IMR-90 (cell line): ENCODE results near the gene DYRK1B. TPM values are rescaled to one million over a fixed set of nuclear protein-coding genes. Genes with fewer than 3 reads are reported as not detected.
A peak's percentile ranks its signal among the peaks of the same experiment; 100 is the strongest.

ENCODE experiments used
- ATAC-seq: fragments of 200-7000 bp; cut with Tn5 transposase; 2 replicates; pipeline ENCODE4 v1.9.1; 2020; ENCODE audit warnings: low read depth, mild to moderate bottlenecking, moderate library complexity
- BruUV-seq: library from RNA; stranded (reverse); fragments of 400-500 nt; replicated peaks from 2 replicates; lab custom pipeline; 2021; lab: Mats Ljungman, UMichigan
- CTCF ChIA-PET: fragments of 300-600 bp; formaldehyde crosslinking; extraction: SDS; loops from one replicate; lab custom pipeline; 2021; ENCODE audit warnings: antibody characterized with exemption; lab: Yijun Ruan, JAX
- POLR2A ChIA-PET: fragments of 300-600 bp; sonication (Branson Sonifier 250); formaldehyde crosslinking; loops from one replicate; lab custom pipeline; 2022; ENCODE audit warnings: antibody characterized with exemption; ENCODE audit not compliant: unreplicated experiment; lab: Charles Lee
- DNase-seq: peaks from one replicate; pipeline ENCODE4 v3.0.0; 2013
- H2AFZ ChIP-seq: replicated peaks from 2 replicates; pipeline ENCODE3; 2013; ENCODE audit warnings: low read length, mild to moderate bottlenecking; ENCODE audit not compliant: poor library complexity
- H2AK5ac ChIP-seq: 2 replicates; pipeline ENCODE4 v1.6.1; 2013; ENCODE audit warnings: low read depth, low read length, inconsistent platforms
- H2AK9ac ChIP-seq: replicated peaks from 2 replicates; pipeline ENCODE3; 2013; ENCODE audit warnings: mild to moderate bottlenecking, low read depth, low read length, moderate library complexity; ENCODE audit not compliant: poor library complexity
- H2BK120ac ChIP-seq: 2 replicates; pipeline ENCODE4 v1.6.1; 2013; ENCODE audit warnings: low read depth, low read length, inconsistent platforms
- H2BK15ac ChIP-seq: 3 replicates; pipeline ENCODE4 v1.6.1; 2013; ENCODE audit warnings: low read depth, low read length, inconsistent platforms
- H2BK20ac ChIP-seq: 2 replicates; pipeline ENCODE4 v1.6.1; 2013; ENCODE audit warnings: low read depth, mild to moderate bottlenecking, inconsistent platforms, low read length, moderate library complexity
- H2BK5ac ChIP-seq: 2 replicates; pipeline ENCODE4 v1.6.1; 2013; ENCODE audit warnings: mild to moderate bottlenecking, low read depth, low read length, inconsistent platforms; ENCODE audit not compliant: poor library complexity, severe bottlenecking
- H3K14ac ChIP-seq: replicated peaks from 2 replicates; pipeline ENCODE4 v1.6.1; 2013; ENCODE audit warnings: low read depth, low read length, inconsistent platforms
- H3K18ac ChIP-seq: 2 replicates; pipeline ENCODE4 v1.6.1; 2013; ENCODE audit warnings: low read depth, low read length, control low read depth
- H3K23ac ChIP-seq: 2 replicates; pipeline ENCODE4 v1.6.1; 2013; ENCODE audit warnings: low read depth, low read length, inconsistent platforms
- H3K27ac ChIP-seq: 2 replicates; pipeline ENCODE4 v1.5.1; 2013; ENCODE audit warnings: mild to moderate bottlenecking, control low read depth, low read length; ENCODE audit not compliant: insufficient read depth
- H3K27me3 ChIP-seq: 2 replicates; pipeline ENCODE4 v1.6.1; 2013; ENCODE audit warnings: low read length; ENCODE audit not compliant: control insufficient read depth, insufficient read depth
- H3K36me3 ChIP-seq: 2 replicates; pipeline ENCODE4 v1.6.1; 2013; ENCODE audit warnings: low read length, mixed read lengths; ENCODE audit not compliant: control insufficient read depth, insufficient read depth
- H3K4ac ChIP-seq: 2 replicates; pipeline ENCODE4 v1.6.1; 2013; ENCODE audit warnings: low read depth, low read length, inconsistent platforms
- H3K4me1 ChIP-seq: 2 replicates; pipeline ENCODE4 v1.6.1; 2013; ENCODE audit warnings: low read length, mixed read lengths; ENCODE audit not compliant: control insufficient read depth, insufficient read depth
- H3K4me2 ChIP-seq: 2 replicates; pipeline ENCODE4 v1.6.1; 2013; ENCODE audit warnings: low read depth, mild to moderate bottlenecking, control low read depth, low read length, moderate library complexity
- H3K4me3 ChIP-seq: 2 replicates; pipeline ENCODE4 v1.5.1; 2013; ENCODE audit warnings: low read depth, mild to moderate bottlenecking, control low read depth, low read length, moderate library complexity; ENCODE audit not compliant: insufficient read depth
- H3K56ac ChIP-seq: 2 replicates; pipeline ENCODE4 v1.6.1; 2013; ENCODE audit warnings: low read length, inconsistent platforms; ENCODE audit not compliant: insufficient read depth; ENCODE audit errors: extremely low read depth
- H3K79me1 ChIP-seq, 2 experiments: 2 replicates each; pipeline ENCODE4 v1.6.1; 2013; ENCODE audit warnings: low read length in 2 of 2, inconsistent platforms in 1 of 2, low read depth in 1 of 2
- H3K9ac ChIP-seq: 2 replicates; pipeline ENCODE4 v1.6.1; 2013; ENCODE audit warnings: low read depth, low read length, control low read depth
- H3K9me1 ChIP-seq: 2 replicates; pipeline ENCODE4 v1.6.1; 2013; ENCODE audit warnings: low read length, inconsistent platforms; ENCODE audit not compliant: insufficient read depth
- H3K9me3 ChIP-seq: 2 replicates; pipeline ENCODE4 v1.6.1; 2013; ENCODE audit warnings: low read length; ENCODE audit not compliant: control insufficient read depth, insufficient read depth
- H4K20me1 ChIP-seq: 2 replicates; pipeline ENCODE4 v1.6.1; 2013; ENCODE audit warnings: low read length, inconsistent platforms; ENCODE audit not compliant: insufficient read depth
- H4K5ac ChIP-seq: 2 replicates; pipeline ENCODE4 v1.6.1; 2013; ENCODE audit warnings: mild to moderate bottlenecking, low read depth, low read length, control low read depth
- H4K8ac ChIP-seq, 2 experiments: 2 replicates each; pipeline ENCODE4 v1.6.1; 2013; ENCODE audit warnings: low read depth in 2 of 2, low read length in 2 of 2, control low read depth in 1 of 2, inconsistent platforms in 1 of 2
- H4K91ac ChIP-seq: 2 replicates; pipeline ENCODE4 v1.6.1; 2013; ENCODE audit warnings: low read depth, low read length, inconsistent platforms; ENCODE audit not compliant: insufficient read depth
- WGBS, 2 experiments: methylation state at CpG; one replicate each; pipeline versions ENCODE4 v1.1.5 to v1.1.7; 2013; ENCODE audit warnings: missing lambda C conversion rate in 2 of 2; ENCODE audit not compliant: insufficient read length in 1 of 2; ENCODE audit errors: extremely low coverage in 2 of 2; 5-methylcytosine and 5-hydroxymethylcytosine counted together
- dilution Hi-C: fragments of 300-500 bp; cut with HindIII; formaldehyde crosslinking; loops from one replicate; pipeline ENCODE4 v1.14.3; 2018; ENCODE audit warnings: low sequenced_read_pairs; ENCODE audit not compliant: unreplicated experiment
- in situ Hi-C: fragments of 300-500 bp; cut with MboI; formaldehyde crosslinking; loops from 3 replicates; pipeline ENCODE4 v1.14.3; 2019; ENCODE audit warnings: low sequenced_read_pairs, inconsistent platforms, mixed read lengths
- intact Hi-C: fragments of 100-400 bp; cut with micrococcal nuclease; formaldehyde crosslinking; loops from 2 replicates; pipeline ENCODE4 v1.10.0; 2022
- polyA plus RNA-seq, 3 experiments: library from polyadenylated mRNA; depleted of rRNA; stranded (reverse); fragments of >200 nt; gene quantifications; 2 replicates each; pipeline ENCODE4 v1.2.3, GENCODE V29; 2012; ENCODE audit warnings: low replicate concordance in 1 of 3
- total RNA-seq: library from RNA; depleted of rRNA; stranded (reverse); fragments of >200 nt; gene quantifications from 2 replicates; pipeline ENCODE4 v1.2.3, GENCODE V29; 2012
- TF ChIP-seq, protein P1 (sequence below): conservative IDR thresholded peaks from 2 replicates; pipeline ENCODE4 v1.5.1; 2012; ENCODE audit warnings: mild to moderate bottlenecking, low read depth, low read length, improper control_type of control experiment
- TF ChIP-seq, protein P2 (sequence below): fragments of 150-350 bp; IDR thresholded peaks from 2 replicates; pipeline ENCODE4 v1.6.1; 2016; ENCODE audit warnings: low read depth, mild to moderate bottlenecking, low read length, moderate library complexity, borderline replicate concordance

The DYRK1B gene
- total and polyA plus RNA-seq, 2 of the 4 experiments (the other 2 are of a cell fraction): 2.7 to 11.4 TPM

DNA sequence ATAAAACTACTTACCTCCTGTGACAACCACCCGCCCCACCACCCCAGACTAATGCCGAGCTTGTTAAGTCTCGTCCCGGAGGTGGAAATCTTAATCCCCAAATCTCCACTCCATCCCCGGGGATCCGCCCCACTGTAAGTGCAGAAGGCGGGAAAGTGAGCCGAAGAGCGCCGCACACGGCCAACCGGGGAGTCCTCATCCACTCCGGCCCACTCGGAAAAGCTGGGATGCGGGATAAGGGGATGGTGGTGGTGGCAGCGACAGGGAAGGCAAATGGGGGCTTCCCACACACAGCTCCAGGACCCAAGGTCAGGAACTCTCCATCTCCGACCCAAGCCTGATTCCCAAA lies 11.6 kb upstream of the DYRK1B start:
- TF ChIP-seq, protein P1, sequence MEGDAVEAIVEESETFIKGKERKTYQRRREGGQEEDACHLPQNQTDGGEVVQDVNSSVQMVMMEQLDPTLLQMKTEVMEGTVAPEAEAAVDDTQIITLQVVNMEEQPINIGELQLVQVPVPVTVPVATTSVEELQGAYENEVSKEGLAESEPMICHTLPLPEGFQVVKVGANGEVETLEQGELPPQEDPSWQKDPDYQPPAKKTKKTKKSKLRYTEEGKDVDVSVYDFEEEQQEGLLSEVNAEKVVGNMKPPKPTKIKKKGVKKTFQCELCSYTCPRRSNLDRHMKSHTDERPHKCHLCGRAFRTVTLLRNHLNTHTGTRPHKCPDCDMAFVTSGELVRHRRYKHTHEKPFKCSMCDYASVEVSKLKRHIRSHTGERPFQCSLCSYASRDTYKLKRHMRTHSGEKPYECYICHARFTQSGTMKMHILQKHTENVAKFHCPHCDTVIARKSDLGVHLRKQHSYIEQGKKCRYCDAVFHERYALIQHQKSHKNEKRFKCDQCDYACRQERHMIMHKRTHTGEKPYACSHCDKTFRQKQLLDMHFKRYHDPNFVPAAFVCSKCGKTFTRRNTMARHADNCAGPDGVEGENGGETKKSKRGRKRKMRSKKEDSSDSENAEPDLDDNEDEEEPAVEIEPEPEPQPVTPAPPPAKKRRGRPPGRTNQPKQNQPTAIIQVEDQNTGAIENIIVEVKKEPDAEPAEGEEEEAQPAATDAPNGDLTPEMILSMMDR: 0 out of 2 replicates have a peak, but pooled peaks have one; percentile 20
- TF ChIP-seq, protein P2, sequence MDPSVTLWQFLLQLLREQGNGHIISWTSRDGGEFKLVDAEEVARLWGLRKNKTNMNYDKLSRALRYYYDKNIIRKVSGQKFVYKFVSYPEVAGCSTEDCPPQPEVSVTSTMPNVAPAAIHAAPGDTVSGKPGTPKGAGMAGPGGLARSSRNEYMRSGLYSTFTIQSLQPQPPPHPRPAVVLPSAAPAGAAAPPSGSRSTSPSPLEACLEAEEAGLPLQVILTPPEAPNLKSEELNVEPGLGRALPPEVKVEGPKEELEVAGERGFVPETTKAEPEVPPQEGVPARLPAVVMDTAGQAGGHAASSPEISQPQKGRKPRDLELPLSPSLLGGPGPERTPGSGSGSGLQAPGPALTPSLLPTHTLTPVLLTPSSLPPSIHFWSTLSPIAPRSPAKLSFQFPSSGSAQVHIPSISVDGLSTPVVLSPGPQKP: no peak
- Histone ChIP-seq H2AFZ (peak overlapping the region; percentile 90), H4K20me1 (peaks cover 30% of the 10 kb centered on the region), H3K9me1 (peaks cover 5% of the 10 kb centered on the region; the same call in 1 of the 2 replicates), H3K14ac (peak overlapping the region; percentile 81), H2BK120ac (no peak overlapping the region), H3K27ac (peak overlapping the region; percentile 30), H2AK5ac (no peak overlapping the region; the same call in 1 of the 2 replicates), H2BK20ac (no peak overlapping the region), H3K9ac (peak overlapping the region; percentile 91), H3K79me1 (peaks cover 5 to 44% of the 10 kb centered on the region in 2 experiments; a peak in 3 of 4 replicates), H4K5ac (no peak overlapping the region), H4K8ac (peak overlapping the region; percentile 21 to 62; a peak in 2 of 4 replicates), H2BK15ac (no peak overlapping the region), H3K4me3 (peak overlapping the region; percentile 85), H2BK5ac (no peak overlapping the region), H3K4me2 (peak overlapping the region; percentile 98), H3K4me1 (peaks cover 19% of the 10 kb centered on the region), H3K4ac (peak overlapping the region; percentile 75), H4K91ac (no peak overlapping the region; the same call in 1 of the 2 replicates), H3K9me3 (no peaks in the 10 kb centered on the region), H3K27me3 (no peaks in the 10 kb centered on the region), H3K18ac (no peak overlapping the region), H2AK9ac (peak overlapping the region; percentile 89), H3K56ac (peak overlapping the region; percentile 79), H3K23ac (peak overlapping the region; percentile 90), H3K36me3 (no peaks in the 10 kb centered on the region)
- CTCF ChIA-PET: interaction anchor here (1.1 to 1.8 kb wide), 2 partner anchors 53 to 125 kb away, joined by 3 to 8 read pairs; partner anchors contain the start of gene PSMC4
- in situ Hi-C loops (loop anchor here (10.0 to 25.0 kb wide), 2 partner anchors 301 to 408 kb away; partner anchors contain the start of genes EID2, RPS16 and SUPT5H), intact Hi-C loops (loop anchor here (2.0 to 10.0 kb wide), 2 partner anchors 295 to 401 kb away; partner anchors contain the start of gene SUPT5H), dilution Hi-C loops (no loop called here)
- ATAC-seq (peak; percentile 25), DNase-seq (no peak)
- WGBS, 2 experiments: 0% methylated on average over 1 of the region's 17 CpGs; no CpG with 5 or more reads in 1 of the 2 experiments
- POLR2A ChIA-PET: interaction anchor here (0.6 kb wide), 1 partner anchor 247 kb away, joined by 4 read pairs; no protein-coding TSS in a partner anchor
- BruUV-seq: no TSS peak
